ENCODE results near the gene TRMU.

The TRMU gene

GRCh38 chr22:46373159-46373558 is 37.6 kb downstream of the TRMU start:
- no peak for DNase-seq

- DNase-seq: peak; percentile 36
Measured at GRCh38 chr22:46373921-46374662, 38.6 kb downstream of the TRMU start.

- no peak for DNase-seq
Measured at GRCh38 chr22:46374663-46375474, 39.4 kb downstream of the TRMU start.

GRCh38 chr22:46376111-46376510 is 40.6 kb downstream of the TRMU start:
- no peak for DNase-seq

- DNase-seq: no peak
Measured at GRCh38 chr22:46376908-46377524, 41.5 kb downstream of the TRMU start.

- DNase-seq: no peak
Measured at GRCh38 chr22:46377525-46378425, 42.3 kb downstream of the TRMU start.

- DNase-seq: no peak
Measured at GRCh38 chr22:46378426-46379065, 43.0 kb downstream of the TRMU start.

- no peak for DNase-seq
Measured at GRCh38 chr22:46379066-46379930, 43.8 kb downstream of the TRMU start.

- DNase-seq: no peak
Measured at GRCh38 chr22:46380069-46380468, 44.6 kb downstream of the TRMU start.

- no peak for DNase-seq
Measured at GRCh38 chr22:46380581-46380980, 45.1 kb downstream of the TRMU start.

GRCh38 chr22:46381142-46381541 is 45.6 kb downstream of the TRMU start:
- DNase-seq: no peak

GRCh38 chr22:46381731-46382130 is 46.2 kb downstream of the TRMU start:
- DNase-seq: no peak

GRCh38 chr22:46382524-46382923 is 47.0 kb downstream of the TRMU start:
- DNase-seq: no peak

GRCh38 chr22:46386312-46386711 is 50.8 kb downstream of the TRMU start:
- no peak for DNase-seq

GRCh38 chr22:46387748-46388147 is 52.2 kb downstream of the TRMU start:
- DNase-seq: no peak

- DNase-seq: no peak
Measured at GRCh38 chr22:46388647-46389046, 53.1 kb downstream of the TRMU start.

GRCh38 chr22:46389081-46389480 is 53.6 kb downstream of the TRMU start:
- no peak for DNase-seq

- no peak for DNase-seq
Measured at GRCh38 chr22:46390105-46390651, 54.7 kb downstream of the TRMU start.

- DNase-seq: no peak
Measured at GRCh38 chr22:46390652-46391301, 55.3 kb downstream of the TRMU start.

GRCh38 chr22:46391486-46392136 is 56.1 kb downstream of the TRMU start:
- DNase-seq: no peak
